IMR-90 (cell line): ENCODE measurements around the gene ZCCHC7. TPM values are rescaled to one million over a fixed set of nuclear protein-coding genes. Genes with fewer than 3 reads are reported as not detected.

Source experiments
- ATAC-seq: fragments of 200-7000 bp; cut with Tn5 transposase; 2 replicates; pipeline ENCODE4 v1.9.1; 2020; ENCODE audit warnings: low read depth, mild to moderate bottlenecking, moderate library complexity
- BruUV-seq: library from RNA; stranded (reverse); fragments of 400-500 nt; replicated peaks from 2 replicates; lab custom pipeline; 2021; lab: Mats Ljungman, UMichigan
- CTCF ChIA-PET: fragments of 300-600 bp; formaldehyde crosslinking; extraction: SDS; loops from one replicate; lab custom pipeline; 2021; ENCODE audit warnings: antibody characterized with exemption; lab: Yijun Ruan, JAX
- POLR2A ChIA-PET: fragments of 300-600 bp; sonication (Branson Sonifier 250); formaldehyde crosslinking; loops from one replicate; lab custom pipeline; 2022; ENCODE audit warnings: antibody characterized with exemption; ENCODE audit not compliant: unreplicated experiment; lab: Charles Lee
- DNase-seq: peaks from one replicate; pipeline ENCODE4 v3.0.0; 2013
- H2AFZ ChIP-seq: replicated peaks from 2 replicates; pipeline ENCODE3; 2013; ENCODE audit warnings: low read length, mild to moderate bottlenecking; ENCODE audit not compliant: poor library complexity
- H2AK5ac ChIP-seq: 2 replicates; pipeline ENCODE4 v1.6.1; 2013; ENCODE audit warnings: low read depth, low read length, inconsistent platforms
- H2AK9ac ChIP-seq: replicated peaks from 2 replicates; pipeline ENCODE3; 2013; ENCODE audit warnings: mild to moderate bottlenecking, low read depth, low read length, moderate library complexity; ENCODE audit not compliant: poor library complexity
- H2BK120ac ChIP-seq: 2 replicates; pipeline ENCODE4 v1.6.1; 2013; ENCODE audit warnings: low read depth, low read length, inconsistent platforms
- H2BK15ac ChIP-seq: 3 replicates; pipeline ENCODE4 v1.6.1; 2013; ENCODE audit warnings: low read depth, low read length, inconsistent platforms
- H2BK20ac ChIP-seq: 2 replicates; pipeline ENCODE4 v1.6.1; 2013; ENCODE audit warnings: low read depth, mild to moderate bottlenecking, inconsistent platforms, low read length, moderate library complexity
- H2BK5ac ChIP-seq: 2 replicates; pipeline ENCODE4 v1.6.1; 2013; ENCODE audit warnings: mild to moderate bottlenecking, low read depth, low read length, inconsistent platforms; ENCODE audit not compliant: poor library complexity, severe bottlenecking
- H3K14ac ChIP-seq: replicated peaks from 2 replicates; pipeline ENCODE4 v1.6.1; 2013; ENCODE audit warnings: low read depth, low read length, inconsistent platforms
- H3K18ac ChIP-seq: 2 replicates; pipeline ENCODE4 v1.6.1; 2013; ENCODE audit warnings: low read depth, low read length, control low read depth
- H3K23ac ChIP-seq: 2 replicates; pipeline ENCODE4 v1.6.1; 2013; ENCODE audit warnings: low read depth, low read length, inconsistent platforms
- H3K27ac ChIP-seq: 2 replicates; pipeline ENCODE4 v1.5.1; 2013; ENCODE audit warnings: mild to moderate bottlenecking, control low read depth, low read length; ENCODE audit not compliant: insufficient read depth
- H3K27me3 ChIP-seq: 2 replicates; pipeline ENCODE4 v1.6.1; 2013; ENCODE audit warnings: low read length; ENCODE audit not compliant: control insufficient read depth, insufficient read depth
- H3K36me3 ChIP-seq: 2 replicates; pipeline ENCODE4 v1.6.1; 2013; ENCODE audit warnings: low read length, mixed read lengths; ENCODE audit not compliant: control insufficient read depth, insufficient read depth
- H3K4ac ChIP-seq: 2 replicates; pipeline ENCODE4 v1.6.1; 2013; ENCODE audit warnings: low read depth, low read length, inconsistent platforms
- H3K4me1 ChIP-seq: 2 replicates; pipeline ENCODE4 v1.6.1; 2013; ENCODE audit warnings: low read length, mixed read lengths; ENCODE audit not compliant: control insufficient read depth, insufficient read depth
- H3K4me2 ChIP-seq: 2 replicates; pipeline ENCODE4 v1.6.1; 2013; ENCODE audit warnings: low read depth, mild to moderate bottlenecking, control low read depth, low read length, moderate library complexity
- H3K4me3 ChIP-seq: 2 replicates; pipeline ENCODE4 v1.5.1; 2013; ENCODE audit warnings: low read depth, mild to moderate bottlenecking, control low read depth, low read length, moderate library complexity; ENCODE audit not compliant: insufficient read depth
- H3K56ac ChIP-seq: 2 replicates; pipeline ENCODE4 v1.6.1; 2013; ENCODE audit warnings: low read length, inconsistent platforms; ENCODE audit not compliant: insufficient read depth; ENCODE audit errors: extremely low read depth
- H3K79me1 ChIP-seq, 2 experiments: 2 replicates each; pipeline ENCODE4 v1.6.1; 2013; ENCODE audit warnings: low read length in 2 of 2, inconsistent platforms in 1 of 2, low read depth in 1 of 2
- H3K9ac ChIP-seq: 2 replicates; pipeline ENCODE4 v1.6.1; 2013; ENCODE audit warnings: low read depth, low read length, control low read depth
- H3K9me1 ChIP-seq: 2 replicates; pipeline ENCODE4 v1.6.1; 2013; ENCODE audit warnings: low read length, inconsistent platforms; ENCODE audit not compliant: insufficient read depth
- H3K9me3 ChIP-seq: 2 replicates; pipeline ENCODE4 v1.6.1; 2013; ENCODE audit warnings: low read length; ENCODE audit not compliant: control insufficient read depth, insufficient read depth
- H4K20me1 ChIP-seq: 2 replicates; pipeline ENCODE4 v1.6.1; 2013; ENCODE audit warnings: low read length, inconsistent platforms; ENCODE audit not compliant: insufficient read depth
- H4K5ac ChIP-seq: 2 replicates; pipeline ENCODE4 v1.6.1; 2013; ENCODE audit warnings: mild to moderate bottlenecking, low read depth, low read length, control low read depth
- H4K8ac ChIP-seq, 2 experiments: 2 replicates each; pipeline ENCODE4 v1.6.1; 2013; ENCODE audit warnings: low read depth in 2 of 2, low read length in 2 of 2, control low read depth in 1 of 2, inconsistent platforms in 1 of 2
- H4K91ac ChIP-seq: 2 replicates; pipeline ENCODE4 v1.6.1; 2013; ENCODE audit warnings: low read depth, low read length, inconsistent platforms; ENCODE audit not compliant: insufficient read depth
- BHLHE40 ChIP-seq: fragments of 150-350 bp; IDR thresholded peaks from 2 replicates; pipeline ENCODE4 v1.6.1; 2016; ENCODE audit warnings: mild to moderate bottlenecking, low read depth, low read length
- CEBPB ChIP-seq: IDR thresholded peaks from 2 replicates; pipeline ENCODE4 v1.6.1; 2012; ENCODE audit warnings: low read depth, low read length, improper control_type of control experiment
- CHD1 ChIP-seq: IDR thresholded peaks from 2 replicates; pipeline ENCODE4 v1.6.1; 2012; ENCODE audit warnings: low read depth, low read length, improper control_type of control experiment
- CTCF ChIP-seq: conservative IDR thresholded peaks from 2 replicates; pipeline ENCODE4 v1.5.1; 2012; ENCODE audit warnings: mild to moderate bottlenecking, low read depth, low read length, improper control_type of control experiment
- MAFK ChIP-seq: IDR thresholded peaks from 2 replicates; pipeline ENCODE4 v1.6.1; 2012; ENCODE audit warnings: low read depth, low read length, improper control_type of control experiment
- MAZ ChIP-seq: IDR thresholded peaks from 2 replicates; pipeline ENCODE4 v1.6.1; 2012; ENCODE audit warnings: low read depth, mild to moderate bottlenecking, low read length, improper control_type of control experiment, moderate library complexity, borderline replicate concordance
- NFE2L2 ChIP-seq: fragments of 150-350 bp; IDR thresholded peaks from 2 replicates; pipeline ENCODE4 v1.6.1; 2016; ENCODE audit warnings: low read depth, mild to moderate bottlenecking, low read length
- POLR2A ChIP-seq: IDR thresholded peaks from 2 replicates; pipeline ENCODE4 v1.6.1; 2012; ENCODE audit warnings: mild to moderate bottlenecking, low read depth, low read length
- SMC3 ChIP-seq: fragments of 150-350 bp; IDR thresholded peaks from 2 replicates; pipeline ENCODE4 v1.6.1; 2016; ENCODE audit warnings: low read depth, mild to moderate bottlenecking, antibody characterized with exemption, low read length, moderate library complexity
- WGBS, 2 experiments: methylation state at CpG; one replicate each; pipeline versions ENCODE4 v1.1.5 to v1.1.7; 2013; ENCODE audit warnings: missing lambda C conversion rate in 2 of 2; ENCODE audit not compliant: insufficient read length in 1 of 2; ENCODE audit errors: extremely low coverage in 2 of 2; 5-methylcytosine and 5-hydroxymethylcytosine counted together
- dilution Hi-C: fragments of 300-500 bp; cut with HindIII; formaldehyde crosslinking; loops from one replicate; pipeline ENCODE4 v1.14.3; 2018; ENCODE audit warnings: low sequenced_read_pairs; ENCODE audit not compliant: unreplicated experiment
- in situ Hi-C: fragments of 300-500 bp; cut with MboI; formaldehyde crosslinking; loops from 3 replicates; pipeline ENCODE4 v1.14.3; 2019; ENCODE audit warnings: low sequenced_read_pairs, inconsistent platforms, mixed read lengths
- intact Hi-C: fragments of 100-400 bp; cut with micrococcal nuclease; formaldehyde crosslinking; loops from 2 replicates; pipeline ENCODE4 v1.10.0; 2022
- polyA plus RNA-seq, 3 experiments: library from polyadenylated mRNA; depleted of rRNA; stranded (reverse); fragments of >200 nt; gene quantifications; 2 replicates each; pipeline ENCODE4 v1.2.3, GENCODE V29; 2012; ENCODE audit warnings: low replicate concordance in 1 of 3
- total RNA-seq: library from RNA; depleted of rRNA; stranded (reverse); fragments of >200 nt; gene quantifications from 2 replicates; pipeline ENCODE4 v1.2.3, GENCODE V29; 2012

Gene ZCCHC7
- total and polyA plus RNA-seq, 2 of the 4 experiments (the other 2 are of a cell fraction): 13.6 to 28.7 TPM

- 100% methylated on average over 4 of the region's 4 CpGs; no CpG with 5 or more reads in 1 of the 2 experiments for WGBS, 2 experiments
- Histone ChIP-seq H2AK9ac (peak overlapping the region; percentile 67), H2BK120ac (no peak overlapping the region), H3K23ac (no peak overlapping the region), H4K5ac (no peak overlapping the region), H3K27ac (no peak overlapping the region), H2AK5ac (no peak overlapping the region), H3K4me1 (peaks cover 4% of the 10 kb centered on the region), H4K8ac (no peak overlapping the region), H4K20me1 (no peaks in the 10 kb centered on the region), H3K18ac (no peak overlapping the region), H3K79me1 (peaks cover 26 to 31% of the 10 kb centered on the region in 2 experiments), H3K4ac (no peak overlapping the region), H4K91ac (no peak overlapping the region), H3K9me1 (peaks cover 11% of the 10 kb centered on the region), H3K4me3 (no peak overlapping the region), H2AFZ (no peak overlapping the region), H3K14ac (no peak overlapping the region), H3K4me2 (no peak overlapping the region), H3K56ac (no peak overlapping the region), H2BK15ac (no peak overlapping the region), H3K9me3 (no peaks in the 10 kb centered on the region), H2BK5ac (no peak overlapping the region), H2BK20ac (no peak overlapping the region), H3K9ac (no peak overlapping the region), H3K36me3 (no peaks in the 10 kb centered on the region), H3K27me3 (no peaks in the 10 kb centered on the region)
- dilution Hi-C loops (no loop called here), intact Hi-C loops (no loop called here), in situ Hi-C loops (no loop called here)
- ChIA-PET POLR2A (no interaction called here), CTCF (no interaction called here)
- BruUV-seq: no TSS peak
- TF ChIP-seq MAFK (no peak), NFE2L2 (no peak), BHLHE40 (no peak), MAZ (no peak), CHD1 (no peak), CEBPB (no peak), SMC3 (no peak), POLR2A (no peak), CTCF (no peak)
- no peak for DNase-seq
- ATAC-seq: no peak
Measured at GRCh38 chr9:37172557-37172956, 52.2 kb downstream of the ZCCHC7 start.
